Ascending aorta (tissue), 2 donors: ENCODE measurements around the gene CHMP1B. TPM values are rescaled to one million over a fixed set of nuclear protein-coding genes. Genes with fewer than 3 reads are reported as not detected.

ENCODE experiments used
- DNase-seq, 2 donors: peaks; one replicate each; pipeline ENCODE4 v3.0.0-alpha.2; 2019; ENCODE audit warnings: low spot score in 2 of 2
- H3K27ac ChIP-seq, 2 donors: fragments of 200-600 bp; sonication (generic); one replicate each; pipeline ENCODE4 v1.5.1; 2016 to 2017; ENCODE audit warnings: mild to moderate bottlenecking in 1 of 2
- H3K27me3 ChIP-seq: fragments of 200-600 bp; sonication (generic); one replicate; pipeline ENCODE4 v1.5.1; 2017
- H3K36me3 ChIP-seq, 2 donors: fragments of 200-600 bp; sonication (generic); one replicate each; pipeline ENCODE4 v1.5.1; 2016
- H3K4me1 ChIP-seq, 2 donors: fragments of 200-600 bp; sonication (generic); one replicate each; pipeline ENCODE4 v1.5.1; 2016 to 2017; ENCODE audit warnings: mild to moderate bottlenecking in 1 of 2
- H3K4me3 ChIP-seq, 2 donors: fragments of 200-600 bp; sonication (generic); one replicate each; pipeline ENCODE4 v1.5.1; 2016 to 2017; ENCODE audit warnings: mild to moderate bottlenecking in 1 of 2
- H3K9me3 ChIP-seq, 2 donors: fragments of 200-600 bp; sonication (generic); one replicate each; pipeline ENCODE4 v1.5.1; 2016
- CTCF ChIP-seq, 3 experiments: fragments of 200-600 bp in 2 of 3; fragments of 450-650 bp in 1 of 3; sonication (generic) in 2 of 3; IDR thresholded peaks; one replicate each; pipeline ENCODE4 v1.5.1; 2016 to 2019; ENCODE audit warnings: antibody characterized with exemption in 3 of 3, mild to moderate bottlenecking in 1 of 3, moderate library complexity in 1 of 3
- intact Hi-C: fragments of 100-400 bp; cut with DNase I; formaldehyde crosslinking; loops from one replicate; pipeline ENCODE4 v1.15.1; 2023
- total RNA-seq: library from RNA; depleted of rRNA; stranded (reverse); fragments of >200 nt; gene quantifications from one replicate; pipeline ENCODE4 v1.1.0, GENCODE V29; 2016

The CHMP1B gene
- total RNA-seq, 1 donor from 2014 or later, result 25.5 TPM

- no peak for TF ChIP-seq CTCF (IDR thresholded peaks at IDR 0.05)
- no peaks in the 10 kb centered on the region for H3K9me3 ChIP-seq
- intact Hi-C loops, result no loop called here
- no peak overlapping the region for H3K27ac ChIP-seq
- H3K27me3 ChIP-seq, result no peaks in the 10 kb centered on the region
- no peak overlapping the region for H3K4me3 ChIP-seq
- peak in 1 of 2 donors; percentile 69 for DNase-seq
- H3K4me1 ChIP-seq, result no peaks in the 10 kb centered on the region
- H3K36me3 ChIP-seq, result peaks cover 53 to 68% of the 10 kb centered on the region in 2 donors
Observed at GRCh38 chr18:11885278-11885947, 34.2 kb downstream of the CHMP1B start.

GRCh38 chr18:11886577-11887110, 35.4 kb downstream of the CHMP1B start:
- Histone ChIP-seq H3K9me3 (no peaks in the 10 kb centered on the region), H3K4me1 (no peaks in the 10 kb centered on the region), H3K4me3 (no peak overlapping the region), H3K27me3 (no peaks in the 10 kb centered on the region), H3K36me3 (peaks cover 54 to 71% of the 10 kb centered on the region in 2 donors), H3K27ac (no peak overlapping the region)
- DNase-seq, result no peak
- TF ChIP-seq CTCF (IDR thresholded peaks at IDR 0.05), result no peak
- intact Hi-C loops, result no loop called here

- intact Hi-C loops, result no loop called here
- H3K36me3 ChIP-seq, result peaks cover 56 to 76% of the 10 kb centered on the region in 2 donors
- no peaks in the 10 kb centered on the region for H3K9me3 ChIP-seq
- no peak for DNase-seq
- no peak overlapping the region for H3K27ac ChIP-seq
- H3K27me3 ChIP-seq, result no peaks in the 10 kb centered on the region
- no peaks in the 10 kb centered on the region for H3K4me1 ChIP-seq
- H3K4me3 ChIP-seq, result no peak overlapping the region
- no peak for TF ChIP-seq CTCF (IDR thresholded peaks at IDR 0.05)
Observed at GRCh38 chr18:11887328-11888128, 36.3 kb downstream of the CHMP1B start.

- Histone ChIP-seq H3K4me3 (no peak overlapping the region), H3K27me3 (no peaks in the 10 kb centered on the region), H3K27ac (no peak overlapping the region), H3K4me1 (no peaks in the 10 kb centered on the region), H3K36me3 (peaks cover 61 to 84% of the 10 kb centered on the region in 2 donors), H3K9me3 (no peaks in the 10 kb centered on the region)
- intact Hi-C loops, result no loop called here
- no peak for DNase-seq
- no peak for TF ChIP-seq CTCF (IDR thresholded peaks at IDR 0.05)
Observed at GRCh38 chr18:11888726-11889125, 37.5 kb downstream of the CHMP1B start.

GRCh38 chr18:11889284-11889683, 38.1 kb downstream of the CHMP1B start:
- H3K4me1 ChIP-seq, result no peaks in the 10 kb centered on the region
- no peak for TF ChIP-seq CTCF (IDR thresholded peaks at IDR 0.05)
- H3K27me3 ChIP-seq, result no peaks in the 10 kb centered on the region
- H3K4me3 ChIP-seq, result no peak overlapping the region
- H3K27ac ChIP-seq, result no peak overlapping the region
- intact Hi-C loops, result no loop called here
- DNase-seq, result no peak
- no peaks in the 10 kb centered on the region for H3K9me3 ChIP-seq
- peaks cover 59 to 79% of the 10 kb centered on the region in 2 donors for H3K36me3 ChIP-seq
